B cell (primary cell): ENCODE measurements around the gene UTP25. TPM values are rescaled to one million over a fixed set of nuclear protein-coding genes. Genes with fewer than 3 reads are reported as not detected.

Experiments
- ATAC-seq: fragments of 200-7000 bp; cut with Tn5 transposase; one replicate; pipeline ENCODE4 v1.10.0; 2021; ENCODE audit warnings: low read depth, mild to moderate bottlenecking, moderate number of reproducible peaks, moderate library complexity
- CTCF ChIA-PET: fragments of 350-600 bp; sonication (Branson Sonifier 250); formaldehyde crosslinking; loops from one replicate; lab custom pipeline; 2021; ENCODE audit warnings: antibody characterized with exemption, inconsistent platforms; lab: Charles Lee
- POLR2A ChIA-PET: fragments of 350-600 bp; sonication (Branson Sonifier 250); formaldehyde crosslinking; loops from one replicate; lab custom pipeline; 2021; ENCODE audit warnings: antibody characterized with exemption; lab: Charles Lee
- DNase-seq: peaks from one replicate; pipeline ENCODE4 v3.0.0; 2013
- H2AFZ ChIP-seq: 2 replicates; pipeline ENCODE4 v1.6.1; 2012; ENCODE audit warnings: mild to moderate bottlenecking, low read depth, low read length; ENCODE audit not compliant: insufficient read depth, poor library complexity, severe bottlenecking
- H3K27ac ChIP-seq, 2 donors: 1 replicate in 1 of 2; 2 replicates in 1 of 2; pipeline ENCODE4 v1.5.1; 2012 to 2013; ENCODE audit warnings: low read length in 2 of 2, mild to moderate bottlenecking in 2 of 2, moderate library complexity in 1 of 2
- H3K27me3 ChIP-seq, 4 experiments: fragments of 200-600 bp in 1 of 4; sonication (generic) in 1 of 4; replicated peaks in 1 of 4; 1 replicate in 2 of 4; 2 replicates in 2 of 4; pipeline versions ENCODE4 v1.6.1 to v1.7.0; 2013 to 2016; ENCODE audit warnings: low read length in 3 of 4, mild to moderate bottlenecking in 2 of 4, mixed read lengths in 1 of 4, moderate library complexity in 1 of 4; ENCODE audit not compliant: insufficient read depth in 4 of 4, control insufficient read depth in 3 of 4; ENCODE audit errors: control extremely low read depth in 1 of 4
- H3K36me3 ChIP-seq, 2 experiments: replicated peaks in 1 of 2; 1 replicate in 1 of 2; 2 replicates in 1 of 2; pipeline versions ENCODE4 v1.6.1 to v1.7.1; 2013; ENCODE audit warnings: low read length in 1 of 2; ENCODE audit not compliant: insufficient read depth in 2 of 2, control insufficient read depth in 1 of 2; ENCODE audit errors: control extremely low read depth in 1 of 2, extremely low read depth in 1 of 2
- H3K4me1 ChIP-seq, 2 donors: fragments of 200-600 bp in 1 of 2; sonication (generic) in 1 of 2; 1 replicate in 1 of 2; 2 replicates in 1 of 2; pipeline versions ENCODE4 v1.5.1 to v1.6.1; 2013 to 2017; ENCODE audit warnings: low read length in 2 of 2; ENCODE audit not compliant: control insufficient read depth in 2 of 2, insufficient read depth in 2 of 2
- H3K4me2 ChIP-seq: replicated peaks from 2 replicates; pipeline ENCODE3; 2012; ENCODE audit warnings: mild to moderate bottlenecking, low read depth, low read length; ENCODE audit not compliant: poor library complexity, severe bottlenecking
- H3K4me3 ChIP-seq, 5 experiments: fragments of 200-600 bp in 1 of 5; sonication (generic) in 1 of 5; 1 replicate in 3 of 5; 2 replicates in 2 of 5; pipeline versions ENCODE4 v1.5.1 to v1.7.0; 2011 to 2016; ENCODE audit warnings: low read length in 4 of 5, mild to moderate bottlenecking in 4 of 5, low read depth in 2 of 5, control low read depth in 1 of 5, moderate library complexity in 1 of 5; ENCODE audit not compliant: insufficient read depth in 1 of 5; ENCODE audit errors: control extremely low read depth in 1 of 5, extremely low read depth in 1 of 5
- H3K79me2 ChIP-seq: fragments of 200-600 bp; sonication (generic); one replicate; pipeline ENCODE4 v1.6.0; 2016; ENCODE audit warnings: low read length; ENCODE audit not compliant: control insufficient read depth, insufficient read depth
- H3K9ac ChIP-seq: fragments of 200-600 bp; sonication (generic); 2 replicates; pipeline ENCODE4 v1.6.1; 2017; ENCODE audit warnings: mild to moderate bottlenecking, low read length, moderate library complexity
- H3K9me3 ChIP-seq, 3 donors: one replicate each; pipeline versions ENCODE4 v1.6.1 to v1.7.1; 2013; ENCODE audit warnings: low read length in 2 of 3; ENCODE audit not compliant: control insufficient read depth in 2 of 3, insufficient read depth in 1 of 3; ENCODE audit errors: control extremely low read depth in 1 of 3
- H4K20me1 ChIP-seq: 2 replicates; pipeline ENCODE4 v1.6.0; 2012; ENCODE audit warnings: mild to moderate bottlenecking, low read length; ENCODE audit not compliant: insufficient read depth, control insufficient read depth, poor library complexity, severe bottlenecking
- H3K27ac Mint-ChIP-seq: one replicate; pipeline ENCODE4 v1.8.0; 2021; ENCODE audit warnings: mixed read lengths
- H3K27me3 Mint-ChIP-seq: one replicate; pipeline ENCODE4 v1.8.0; 2021; ENCODE audit warnings: mixed read lengths
- H3K4me1 Mint-ChIP-seq: one replicate; pipeline ENCODE4 v1.8.0; 2021; ENCODE audit warnings: mixed read lengths
- H3K4me3 Mint-ChIP-seq: one replicate; pipeline ENCODE4 v1.8.0; 2021; ENCODE audit warnings: mixed read lengths
- H3K9me3 Mint-ChIP-seq: one replicate; pipeline ENCODE4 v1.8.0; 2022; ENCODE audit warnings: mixed read lengths; ENCODE audit not compliant: insufficient read depth
- CTCF ChIP-seq: fragments of 200-600 bp; IDR thresholded peaks from one replicate; pipeline ENCODE4 v1.8.0; 2022; ENCODE audit warnings: antibody characterized with exemption, mild to moderate bottlenecking
- EZH2 ChIP-seq: IDR thresholded peaks from 2 replicates; pipeline ENCODE4 v1.6.1; 2012; ENCODE audit warnings: borderline replicate concordance, low read depth, mild to moderate bottlenecking, moderate library complexity, low read length; ENCODE audit not compliant: insufficient read depth, poor library complexity, severe bottlenecking
- whole genome bisulfite sequencing: methylation state at CpG from one replicate; pipeline ENCODE4 v1.1.5; 2013; ENCODE audit warnings: missing lambda C conversion rate; ENCODE audit not compliant: insufficient coverage; 5-methylcytosine and 5-hydroxymethylcytosine counted together
- intact Hi-C: fragments of 100-400 bp; cut with micrococcal nuclease; formaldehyde crosslinking; loops from one replicate; pipeline ENCODE4 v1.10.0; 2022
- polyA plus RNA-seq: library from polyadenylated mRNA; depleted of rRNA; stranded (reverse); fragments of >200 nt; gene quantifications from 2 replicates; pipeline ENCODE4 v1.2.3, GENCODE V29; 2012
- total RNA-seq, 2 donors: library from RNA; stranded (reverse); fragments of 120-200 nt in 1 of 2; gene quantifications; 1 replicate in 1 of 2; 2 replicates in 1 of 2; pipeline versions ENCODE4 v1.2.3 to v1.2.4, GENCODE V29; 2013 to 2022

The UTP25 gene
- total and polyA plus RNA-seq, 2 donors (not counting 1 experiment from before 2014, with no cell fraction given): 6.2 to 16.6 TPM

DNA sequence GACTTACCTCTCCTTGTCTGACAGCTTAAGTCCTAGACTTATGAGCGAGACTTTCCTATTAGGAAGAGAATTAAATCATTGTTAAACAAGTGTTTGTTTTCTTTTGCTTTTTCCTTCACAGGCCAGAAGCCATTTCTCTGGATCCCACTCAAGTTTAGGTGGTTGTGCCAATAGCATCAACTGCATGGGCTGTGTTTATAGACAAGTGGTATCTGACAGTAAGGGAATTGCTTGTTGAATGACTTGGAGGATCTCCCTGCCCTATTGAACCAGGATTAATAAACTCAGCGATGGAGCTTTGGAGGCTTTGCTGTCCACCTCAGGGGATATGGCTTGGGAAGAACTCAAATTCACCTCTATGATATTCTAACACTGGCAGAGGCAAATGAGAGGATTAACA lies 43.7 kb downstream of the UTP25 start:
- H2AFZ ChIP-seq: no peak overlapping the region
- H3K36me3 ChIP-seq: no peaks in the 10 kb centered on the region
- peaks cover 0 to 5% (median 1%) of the 10 kb centered on the region in 4 experiments for H3K27me3 ChIP-seq
- TF ChIP-seq EZH2 (no peak), CTCF (no peak)
- no peak overlapping the region for H3K4me2 ChIP-seq
- no peak for ATAC-seq
- H3K9ac ChIP-seq: no peak overlapping the region
- POLR2A ChIA-PET: no interaction called here
- Mint-ChIP-seq H3K4me1 (no peaks in the 10 kb centered on the region), H3K9me3 (peaks cover 4% of the 10 kb centered on the region), H3K27ac (no peak overlapping the region), H3K4me3 (no peak overlapping the region), H3K27me3 (peaks cover 50% of the 10 kb centered on the region)
- DNase-seq: no peak
- 100% methylated on average over 1 of the region's 2 CpGs for WGBS
- no peak overlapping the region for H3K4me3 ChIP-seq
- peaks cover 0 to 7% (median 0%) of the 10 kb centered on the region in 3 donors for H3K9me3 ChIP-seq
- no peak overlapping the region for H3K27ac ChIP-seq
- H4K20me1 ChIP-seq: no peaks in the 10 kb centered on the region
- intact Hi-C loops: no loop called here
- no peaks in the 10 kb centered on the region for H3K4me1 ChIP-seq
- H3K79me2 ChIP-seq: no peaks in the 10 kb centered on the region
- CTCF ChIA-PET: interaction anchor here (0.9 kb wide), 1 partner anchor 17 kb away, joined by 3 read pairs; no protein-coding TSS in a partner anchor

DNA sequence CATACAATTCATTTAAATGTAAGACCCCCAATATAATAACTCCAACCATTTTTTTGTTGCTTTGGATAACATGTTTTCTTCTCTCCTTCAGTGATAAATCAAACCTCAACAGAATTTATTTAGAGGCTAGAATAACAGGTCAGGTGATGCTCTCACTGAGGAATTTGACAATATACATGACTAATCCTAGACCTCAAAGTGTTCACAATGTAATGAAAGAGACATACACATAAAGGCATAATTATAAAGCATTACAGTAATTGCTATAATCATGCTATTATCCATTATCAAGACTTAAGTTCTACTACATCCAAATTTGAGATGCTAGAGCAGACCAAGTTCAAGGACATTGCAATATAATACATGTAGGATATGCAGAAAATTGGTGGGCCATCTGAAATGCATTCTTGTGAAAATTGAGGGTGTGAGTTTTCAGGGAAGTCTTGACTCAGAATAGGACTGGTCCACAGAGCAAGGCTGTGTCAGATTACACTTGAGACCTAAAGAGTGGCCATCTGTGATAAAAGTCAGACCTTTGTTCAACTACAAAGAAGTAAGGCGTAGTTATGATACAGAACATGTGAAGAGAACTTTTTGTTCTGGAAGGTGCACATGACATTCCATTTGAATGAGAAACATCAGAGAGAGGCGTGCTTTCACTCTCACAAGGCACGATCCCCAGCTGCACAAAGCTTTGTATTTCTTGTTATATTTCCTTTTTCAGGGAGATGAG lies 45.5 kb downstream of the UTP25 start:
- CTCF ChIA-PET: no interaction called here
- peaks cover 44% of the 10 kb centered on the region for H3K27me3 Mint-ChIP-seq

More for the DNA sequence above, 45.5 kb downstream of the UTP25 start:
- Histone ChIP-seq H3K9ac (no peak overlapping the region), H3K36me3 (no peaks in the 10 kb centered on the region), H3K27me3 (peaks cover 0 to 3% (median 1%) of the 10 kb centered on the region in 4 experiments), H3K4me1 (no peaks in the 10 kb centered on the region), H3K79me2 (no peaks in the 10 kb centered on the region), H3K9me3 (no peaks in the 10 kb centered on the region), H3K4me2 (no peak overlapping the region), H3K4me3 (no peak overlapping the region), H3K27ac (no peak overlapping the region), H2AFZ (no peak overlapping the region), H4K20me1 (no peaks in the 10 kb centered on the region)
- POLR2A ChIA-PET: no interaction called here
- no peak for DNase-seq
- 100% methylated on average over 1 of the region's 3 CpGs for WGBS
- TF ChIP-seq CTCF (no peak), EZH2 (no peak)
- Mint-ChIP-seq H3K9me3 (no peaks in the 10 kb centered on the region), H3K4me3 (no peak overlapping the region), H3K4me1 (no peaks in the 10 kb centered on the region), H3K27ac (no peak overlapping the region)
- no peak for ATAC-seq
- intact Hi-C loops: no loop called here
